Measurements from ENCODE around the gene ANKRD33B.

ANKRD33B gene

DNA sequence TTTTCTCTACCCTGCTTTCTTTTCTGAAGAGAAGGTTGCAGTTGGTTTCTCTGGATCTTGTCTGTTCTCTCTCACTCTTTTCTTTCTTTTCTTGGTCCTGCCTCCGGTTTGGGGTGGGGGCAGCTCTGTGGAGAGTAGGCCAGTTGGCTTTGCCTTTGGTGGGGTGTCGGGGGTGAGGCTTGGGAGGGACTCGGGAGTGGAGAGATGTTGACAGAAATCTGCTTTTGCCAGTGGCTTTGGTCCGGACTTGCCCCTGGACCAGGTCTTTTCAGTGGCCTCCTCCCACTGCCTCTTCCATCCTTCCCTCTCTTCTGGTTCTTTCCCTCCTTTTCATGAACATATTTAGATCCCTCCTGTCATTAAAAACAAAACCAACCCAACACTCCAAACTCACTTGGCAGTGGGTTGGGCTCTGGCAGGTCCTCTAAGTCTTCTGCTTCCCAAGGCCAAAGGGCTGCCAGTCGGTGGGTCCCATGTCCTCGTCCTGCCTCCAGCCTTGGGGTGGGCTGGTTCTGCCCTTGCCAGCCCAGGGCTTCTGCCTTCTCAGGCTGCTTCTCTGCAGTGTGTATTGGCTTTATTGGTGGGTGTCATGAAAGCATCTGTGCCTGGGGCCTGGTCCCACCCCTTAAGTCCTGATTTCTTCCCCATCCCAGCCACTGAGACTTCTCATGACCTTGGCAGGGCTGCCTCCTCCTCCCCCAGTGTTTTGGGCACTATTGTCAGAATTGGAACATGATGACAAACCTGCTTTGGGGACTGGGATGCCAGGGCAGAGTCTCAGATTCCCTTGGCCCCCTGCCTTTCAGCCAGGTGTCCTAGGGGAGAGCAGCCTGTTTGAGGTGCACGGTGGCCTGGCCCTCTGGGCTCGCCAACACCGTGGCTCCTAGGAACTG lies 16.9 kb downstream of the ANKRD33B start:
- Histone ChIP-seq H3K9ac (ENCODE audit: low read depth, low read length) (no peak overlapping the region), H3K4me3 (ENCODE audit: low read depth, low read length) (no peak overlapping the region), H3K4me1 (ENCODE audit: control insufficient read depth, insufficient read depth, low read length) (peaks cover 21% of the 10 kb centered on the region), H3K27ac (ENCODE audit: low read depth, low read length) (no peak overlapping the region), H3K27me3 (ENCODE audit: control insufficient read depth, insufficient read depth, low read length) (no peaks in the 10 kb centered on the region), H3K9me3 (ENCODE audit: control insufficient read depth, insufficient read depth, low read length) (no peaks in the 10 kb centered on the region), H3K36me3 (ENCODE audit: control insufficient read depth, insufficient read depth, low read length) (no peaks in the 10 kb centered on the region)

DNA sequence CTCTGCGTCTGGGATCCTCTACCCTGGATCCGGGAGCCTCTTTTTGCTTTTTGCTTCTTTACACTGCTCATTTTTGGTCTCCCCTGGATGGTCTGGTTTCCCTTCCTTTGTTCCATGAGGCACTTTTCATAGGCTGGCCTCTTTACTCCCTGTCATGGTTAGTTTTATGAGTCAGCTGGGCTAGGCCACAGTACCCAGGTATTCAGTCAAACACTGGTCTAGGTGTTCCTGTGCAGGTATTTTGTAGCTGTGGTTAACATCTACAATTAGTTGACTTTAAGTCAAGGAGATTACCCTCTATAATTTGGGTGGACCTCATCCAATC lies 17.5 kb downstream of the ANKRD33B start:
- Histone ChIP-seq H3K9ac (ENCODE audit: low read depth, low read length) (no peak overlapping the region), H3K4me3 (ENCODE audit: low read depth, low read length) (no peak overlapping the region), H3K4me1 (ENCODE audit: control insufficient read depth, insufficient read depth, low read length) (peaks cover 21% of the 10 kb centered on the region), H3K9me3 (ENCODE audit: control insufficient read depth, insufficient read depth, low read length) (no peaks in the 10 kb centered on the region), H3K36me3 (ENCODE audit: control insufficient read depth, insufficient read depth, low read length) (no peaks in the 10 kb centered on the region), H3K27ac (ENCODE audit: low read depth, low read length) (no peak overlapping the region), H3K27me3 (ENCODE audit: control insufficient read depth, insufficient read depth, low read length) (no peaks in the 10 kb centered on the region)

DNA sequence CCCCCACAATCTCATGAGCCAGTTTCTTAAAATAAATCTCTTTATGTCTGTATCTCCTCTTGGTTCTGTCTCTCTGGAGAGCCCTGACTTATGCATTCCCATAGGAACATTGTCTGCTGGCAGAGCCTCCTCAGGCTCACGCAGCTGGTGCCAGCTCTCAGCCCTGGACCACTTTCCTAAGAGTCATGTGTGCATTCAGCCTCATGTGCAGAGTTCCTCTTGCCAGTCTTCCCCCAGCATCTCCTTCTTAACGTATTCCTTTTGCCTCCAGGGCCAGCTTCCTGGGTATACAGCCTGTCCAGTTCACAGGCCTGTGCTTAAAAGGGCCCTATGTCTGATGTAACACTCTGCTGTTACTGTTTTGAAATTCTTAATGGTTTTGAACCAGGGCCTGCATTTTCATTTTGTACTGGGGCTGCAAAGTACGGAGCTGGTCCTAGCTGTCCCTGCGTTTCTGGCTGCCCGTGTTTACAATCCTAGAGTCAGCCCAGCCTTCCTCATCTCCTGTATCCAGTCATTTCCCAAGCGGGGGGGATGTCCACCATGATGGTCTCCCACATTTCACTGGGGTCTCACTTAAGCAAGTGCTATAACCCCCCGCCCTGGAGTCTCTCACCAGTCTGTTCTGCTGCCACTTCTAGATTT lies 18.1 kb downstream of the ANKRD33B start:
- no peak overlapping the region for H3K4me3 ChIP-seq (ENCODE audit: low read depth, low read length)
- no peak overlapping the region for H3K27ac ChIP-seq (ENCODE audit: low read depth, low read length)
- H3K27me3 ChIP-seq (ENCODE audit: control insufficient read depth, insufficient read depth, low read length): no peaks in the 10 kb centered on the region
- no peaks in the 10 kb centered on the region for H3K9me3 ChIP-seq (ENCODE audit: control insufficient read depth, insufficient read depth, low read length)
- H3K4me1 ChIP-seq (ENCODE audit: control insufficient read depth, insufficient read depth, low read length): peaks cover 24% of the 10 kb centered on the region
- no peak overlapping the region for H3K9ac ChIP-seq (ENCODE audit: low read depth, low read length)
- H3K36me3 ChIP-seq (ENCODE audit: control insufficient read depth, insufficient read depth, low read length): no peaks in the 10 kb centered on the region

DNA sequence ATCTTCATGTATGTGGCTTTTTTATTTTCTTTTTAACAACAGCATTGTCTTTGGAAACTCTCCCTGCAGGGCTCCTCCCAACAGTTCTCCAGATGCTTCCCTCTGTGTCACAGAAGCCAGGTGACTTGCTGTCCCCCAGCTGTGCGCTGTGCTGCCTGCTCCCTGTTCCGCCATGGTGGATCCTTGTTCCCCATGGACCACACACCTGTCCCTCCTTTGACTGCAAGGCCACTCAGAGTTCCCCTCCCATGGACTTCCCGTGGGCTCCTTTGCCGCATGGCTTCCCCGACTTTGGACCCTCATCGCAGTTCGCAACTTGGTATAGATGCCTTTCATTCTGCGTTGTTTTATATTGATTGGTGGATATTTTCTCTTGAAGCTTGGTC lies 18.6 kb downstream of the ANKRD33B start:
- peaks cover 22% of the 10 kb centered on the region for H3K4me1 ChIP-seq (ENCODE audit: control insufficient read depth, insufficient read depth, low read length)

DNA sequence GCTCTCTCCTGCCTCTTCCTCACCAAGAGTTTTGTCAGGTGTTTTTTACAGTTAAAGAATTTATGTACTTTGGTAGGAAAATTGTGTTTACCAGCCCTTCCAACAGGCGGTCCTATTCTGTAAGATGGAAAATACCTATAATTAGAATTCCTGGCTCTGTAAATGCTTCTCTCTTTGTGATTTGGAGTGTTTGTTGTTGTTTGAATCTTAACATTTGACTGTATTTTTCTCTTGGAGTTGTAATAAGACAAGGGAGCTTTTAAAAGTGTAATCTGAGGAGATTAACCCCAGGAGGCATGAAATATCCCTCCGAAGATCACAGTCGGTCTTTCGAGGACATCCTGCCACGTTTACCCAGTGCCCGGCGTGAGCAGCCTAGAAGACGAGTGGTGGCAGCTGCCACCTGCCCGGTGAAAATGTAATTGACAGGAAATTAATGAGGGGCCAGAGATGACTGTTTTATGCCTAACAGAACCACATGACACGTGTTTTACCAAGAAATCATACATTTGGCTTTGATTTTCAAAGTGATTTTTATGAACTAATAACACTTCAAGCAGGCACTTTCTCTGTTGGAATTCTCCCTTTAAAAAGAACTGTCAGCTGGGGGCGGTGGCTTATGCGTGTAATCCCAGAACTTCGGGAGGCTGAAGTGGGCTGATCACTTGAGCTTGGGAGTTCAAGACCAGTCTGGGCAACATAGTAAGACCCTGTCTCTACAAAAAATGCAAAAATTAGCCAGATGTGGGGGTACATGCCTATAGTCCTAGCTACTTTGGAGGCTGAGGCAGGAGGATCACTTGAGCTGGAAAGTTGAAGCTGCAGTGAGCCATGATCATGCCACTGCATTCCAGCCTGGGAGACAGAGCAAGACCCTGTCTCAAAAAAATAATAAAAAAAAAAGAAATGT lies 20.0 kb downstream of the ANKRD33B start:
- H3K27me3 ChIP-seq (ENCODE audit: control insufficient read depth, insufficient read depth, low read length): no peaks in the 10 kb centered on the region
- H3K36me3 ChIP-seq (ENCODE audit: control insufficient read depth, insufficient read depth, low read length): no peaks in the 10 kb centered on the region
- H3K9ac ChIP-seq (ENCODE audit: low read depth, low read length): no peak overlapping the region
- no peak overlapping the region for H3K27ac ChIP-seq (ENCODE audit: low read depth, low read length)
- H3K9me3 ChIP-seq (ENCODE audit: control insufficient read depth, insufficient read depth, low read length): no peaks in the 10 kb centered on the region
- H3K4me1 ChIP-seq (ENCODE audit: control insufficient read depth, insufficient read depth, low read length): peaks cover 25% of the 10 kb centered on the region
- no peak overlapping the region for H3K4me3 ChIP-seq (ENCODE audit: low read depth, low read length)

More for the DNA sequence above, 18.6 kb downstream of the ANKRD33B start:
- Histone ChIP-seq H3K27ac (ENCODE audit: low read depth, low read length) (no peak overlapping the region), H3K4me3 (ENCODE audit: low read depth, low read length) (no peak overlapping the region), H3K9me3 (ENCODE audit: control insufficient read depth, insufficient read depth, low read length) (no peaks in the 10 kb centered on the region), H3K9ac (ENCODE audit: low read depth, low read length) (no peak overlapping the region), H3K36me3 (ENCODE audit: control insufficient read depth, insufficient read depth, low read length) (no peaks in the 10 kb centered on the region), H3K27me3 (ENCODE audit: control insufficient read depth, insufficient read depth, low read length) (no peaks in the 10 kb centered on the region)

GRCh38 chr5:10584714-10585517 lies 21.0 kb downstream of the ANKRD33B start:
- Histone ChIP-seq H3K27me3 (ENCODE audit: control insufficient read depth, insufficient read depth, low read length) (no peaks in the 10 kb centered on the region), H3K9ac (ENCODE audit: low read depth, low read length) (no peak overlapping the region), H3K4me3 (ENCODE audit: low read depth, low read length) (no peak overlapping the region), H3K9me3 (ENCODE audit: control insufficient read depth, insufficient read depth, low read length) (no peaks in the 10 kb centered on the region), H3K4me1 (ENCODE audit: control insufficient read depth, insufficient read depth, low read length) (peaks cover 28% of the 10 kb centered on the region), H3K27ac (ENCODE audit: low read depth, low read length) (no peak overlapping the region), H3K36me3 (ENCODE audit: control insufficient read depth, insufficient read depth, low read length) (no peaks in the 10 kb centered on the region)

DNA sequence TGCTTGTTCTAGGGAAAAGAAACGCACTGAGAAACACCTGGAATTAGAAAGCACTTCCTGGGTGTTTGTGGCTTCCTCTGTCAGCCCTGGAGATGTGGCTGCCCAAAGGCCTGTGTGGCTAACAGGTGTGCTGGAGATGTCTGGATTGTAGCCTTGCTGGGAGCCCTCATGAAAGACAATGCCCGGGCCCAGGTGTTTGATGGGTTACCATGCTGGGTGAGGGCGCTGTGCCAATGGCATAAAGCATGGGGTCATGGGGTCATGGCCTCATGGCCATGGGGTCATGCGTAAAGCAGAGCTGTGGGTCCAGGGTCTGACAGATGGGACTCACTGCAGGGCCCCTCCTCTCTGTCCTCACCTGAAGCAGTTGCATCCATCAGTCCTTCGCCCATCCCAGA lies 21.6 kb downstream of the ANKRD33B start:
- Histone ChIP-seq H3K27ac (ENCODE audit: low read depth, low read length) (no peak overlapping the region), H3K4me3 (ENCODE audit: low read depth, low read length) (no peak overlapping the region), H3K9me3 (ENCODE audit: control insufficient read depth, insufficient read depth, low read length) (no peaks in the 10 kb centered on the region), H3K27me3 (ENCODE audit: control insufficient read depth, insufficient read depth, low read length) (no peaks in the 10 kb centered on the region), H3K9ac (ENCODE audit: low read depth, low read length) (no peak overlapping the region), H3K36me3 (ENCODE audit: control insufficient read depth, insufficient read depth, low read length) (no peaks in the 10 kb centered on the region), H3K4me1 (ENCODE audit: control insufficient read depth, insufficient read depth, low read length) (peaks cover 33% of the 10 kb centered on the region)

DNA sequence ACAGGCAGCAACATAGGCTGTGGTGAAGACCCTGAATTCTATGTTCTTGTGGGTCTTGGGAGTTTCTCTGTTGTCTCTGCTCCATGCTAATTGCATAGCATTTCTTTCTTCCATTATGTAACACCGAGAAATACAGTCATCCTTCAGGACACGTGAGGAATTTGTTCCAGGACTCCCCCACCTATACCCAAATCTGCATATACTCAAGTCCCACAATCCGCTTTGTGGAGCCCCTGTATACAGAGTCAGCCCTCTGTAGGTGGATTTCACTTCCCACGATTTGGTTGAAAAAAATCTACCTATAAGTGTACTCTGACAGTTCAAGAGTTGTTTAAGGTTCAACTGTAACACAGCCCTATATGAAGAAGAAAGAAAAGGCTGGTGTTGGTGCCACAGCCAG lies 22.1 kb downstream of the ANKRD33B start:
- Histone ChIP-seq H3K27me3 (ENCODE audit: control insufficient read depth, insufficient read depth, low read length) (no peaks in the 10 kb centered on the region), H3K4me3 (ENCODE audit: low read depth, low read length) (no peak overlapping the region), H3K36me3 (ENCODE audit: control insufficient read depth, insufficient read depth, low read length) (no peaks in the 10 kb centered on the region), H3K9me3 (ENCODE audit: control insufficient read depth, insufficient read depth, low read length) (no peaks in the 10 kb centered on the region), H3K4me1 (ENCODE audit: control insufficient read depth, insufficient read depth, low read length) (peaks cover 37% of the 10 kb centered on the region), H3K27ac (ENCODE audit: low read depth, low read length) (no peak overlapping the region), H3K9ac (ENCODE audit: low read depth, low read length) (no peak overlapping the region)

DNA sequence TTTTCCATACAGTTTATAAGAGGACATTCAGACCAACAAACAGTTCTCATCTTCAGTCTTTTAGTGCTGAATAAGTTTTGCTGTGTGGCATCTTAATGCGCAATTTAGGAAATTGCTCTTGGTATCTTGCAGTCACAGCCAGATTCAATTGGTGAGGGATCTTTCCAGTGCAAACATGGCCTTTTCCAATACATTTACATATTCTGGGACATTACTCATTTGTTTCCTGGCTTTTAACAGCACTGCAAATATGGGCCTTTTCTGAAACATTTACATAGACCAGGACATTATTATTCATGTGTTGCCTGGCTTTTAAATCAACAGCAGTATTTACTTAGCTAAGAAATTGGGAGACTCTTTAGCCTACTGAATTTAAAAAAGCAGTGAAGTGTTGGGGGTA lies 22.7 kb downstream of the ANKRD33B start:
- Histone ChIP-seq H3K27me3 (ENCODE audit: control insufficient read depth, insufficient read depth, low read length) (no peaks in the 10 kb centered on the region), H3K4me1 (ENCODE audit: control insufficient read depth, insufficient read depth, low read length) (peaks cover 37% of the 10 kb centered on the region), H3K36me3 (ENCODE audit: control insufficient read depth, insufficient read depth, low read length) (no peaks in the 10 kb centered on the region), H3K9me3 (ENCODE audit: control insufficient read depth, insufficient read depth, low read length) (no peaks in the 10 kb centered on the region), H3K27ac (ENCODE audit: low read depth, low read length) (no peak overlapping the region), H3K9ac (ENCODE audit: low read depth, low read length) (no peak overlapping the region), H3K4me3 (ENCODE audit: low read depth, low read length) (no peak overlapping the region)

DNA sequence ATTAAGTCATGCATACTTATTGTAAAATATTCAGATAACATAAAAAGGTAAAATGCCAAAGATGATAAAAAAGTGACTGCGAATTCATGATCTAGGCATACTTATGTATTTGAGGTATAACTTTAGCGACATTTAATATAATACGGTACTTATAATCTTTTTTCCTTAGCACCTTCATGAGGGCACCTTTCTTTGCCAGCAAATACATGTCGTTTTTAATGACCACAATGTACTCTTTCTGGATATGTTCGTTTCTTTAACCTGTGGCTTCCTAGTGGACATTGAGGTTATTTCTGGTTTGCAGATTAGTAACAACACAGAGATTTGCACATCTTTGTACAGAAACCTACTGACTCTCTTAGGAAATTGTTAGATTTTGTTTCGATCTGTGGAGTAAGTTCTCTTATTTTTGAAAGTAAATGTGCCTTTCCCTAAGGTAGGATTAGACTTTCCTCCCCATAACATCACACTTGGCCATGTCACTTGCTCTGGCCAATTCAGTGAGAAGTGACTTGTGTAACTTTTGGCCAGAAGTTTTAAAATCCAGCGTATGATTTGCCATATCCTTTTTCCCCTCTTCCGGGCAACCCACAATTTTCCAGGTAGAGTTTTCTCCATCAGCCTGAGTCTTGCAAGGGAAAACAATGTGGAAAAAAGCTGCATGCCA lies 24.4 kb downstream of the ANKRD33B start:
- H3K27ac ChIP-seq (ENCODE audit: low read depth, low read length): no peak overlapping the region
- H3K9me3 ChIP-seq (ENCODE audit: control insufficient read depth, insufficient read depth, low read length): no peaks in the 10 kb centered on the region
- H3K36me3 ChIP-seq (ENCODE audit: control insufficient read depth, insufficient read depth, low read length): no peaks in the 10 kb centered on the region
- no peaks in the 10 kb centered on the region for H3K27me3 ChIP-seq (ENCODE audit: control insufficient read depth, insufficient read depth, low read length)
- H3K9ac ChIP-seq (ENCODE audit: low read depth, low read length): peak overlapping the region; percentile 18; the same call in 1 of the 2 replicates
- H3K4me3 ChIP-seq (ENCODE audit: low read depth, low read length): no peak overlapping the region
- H3K4me1 ChIP-seq (ENCODE audit: control insufficient read depth, insufficient read depth, low read length): peaks cover 37% of the 10 kb centered on the region

Data from HUES48 (cell line).